ENCODE measurements around the gene GPD2. TPM values are rescaled to one million over a fixed set of nuclear protein-coding genes. Genes with fewer than 3 reads are reported as not detected.
A peak's percentile ranks its signal among the peaks of the same experiment; 100 is the strongest.

Gene GPD2
- total RNA-seq, 2 donors from 2014 or later, result 20.5 to 76.8 TPM

DNA sequence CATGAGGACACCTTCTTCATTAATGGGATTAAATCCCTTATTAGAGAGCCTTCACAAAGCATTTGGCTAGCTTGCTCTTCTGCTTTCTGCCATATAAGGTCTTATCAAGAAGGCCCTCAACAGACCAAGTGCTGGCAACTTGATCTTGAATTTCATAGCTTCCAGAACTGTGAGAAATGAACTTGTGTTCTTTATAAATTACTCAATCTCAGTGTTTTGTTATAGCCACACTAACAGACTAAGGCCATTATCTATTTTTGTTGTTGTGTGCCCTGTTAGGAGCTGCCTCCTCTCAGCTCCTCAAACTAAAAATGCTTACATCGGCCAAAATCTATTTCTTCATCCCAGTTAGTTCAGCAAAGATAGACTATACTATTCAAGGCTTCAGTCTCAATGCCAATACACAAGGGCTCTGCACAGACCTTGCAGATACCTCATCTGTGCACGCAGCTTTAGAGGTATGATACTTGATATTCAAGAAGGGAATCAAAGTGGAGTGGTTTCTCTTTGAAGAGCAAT, 182.9 kb downstream of the GPD2 start:
- intact Hi-C loops (cut with DNase I), result no loop called here
- H3K27ac ChIP-seq, result no peak overlapping the region
- H3K36me3 ChIP-seq (replicated peaks in 1 of 2; ENCODE audit: insufficient read depth in 1 of 2, low read depth in 2 of 2), result no peaks in the 10 kb centered on the region
- no peaks in the 10 kb centered on the region for H3K4me1 ChIP-seq
- whole genome bisulfite sequencing, 2 donors, result 76 to 85% methylated on average over 2 of the region's 2 CpGs
- H3K4me3 ChIP-seq, result no peak overlapping the region
- TF ChIP-seq POLR2A (IDR thresholded peaks at IDR 0.05), result no peak
- TF ChIP-seq, protein P1, sequence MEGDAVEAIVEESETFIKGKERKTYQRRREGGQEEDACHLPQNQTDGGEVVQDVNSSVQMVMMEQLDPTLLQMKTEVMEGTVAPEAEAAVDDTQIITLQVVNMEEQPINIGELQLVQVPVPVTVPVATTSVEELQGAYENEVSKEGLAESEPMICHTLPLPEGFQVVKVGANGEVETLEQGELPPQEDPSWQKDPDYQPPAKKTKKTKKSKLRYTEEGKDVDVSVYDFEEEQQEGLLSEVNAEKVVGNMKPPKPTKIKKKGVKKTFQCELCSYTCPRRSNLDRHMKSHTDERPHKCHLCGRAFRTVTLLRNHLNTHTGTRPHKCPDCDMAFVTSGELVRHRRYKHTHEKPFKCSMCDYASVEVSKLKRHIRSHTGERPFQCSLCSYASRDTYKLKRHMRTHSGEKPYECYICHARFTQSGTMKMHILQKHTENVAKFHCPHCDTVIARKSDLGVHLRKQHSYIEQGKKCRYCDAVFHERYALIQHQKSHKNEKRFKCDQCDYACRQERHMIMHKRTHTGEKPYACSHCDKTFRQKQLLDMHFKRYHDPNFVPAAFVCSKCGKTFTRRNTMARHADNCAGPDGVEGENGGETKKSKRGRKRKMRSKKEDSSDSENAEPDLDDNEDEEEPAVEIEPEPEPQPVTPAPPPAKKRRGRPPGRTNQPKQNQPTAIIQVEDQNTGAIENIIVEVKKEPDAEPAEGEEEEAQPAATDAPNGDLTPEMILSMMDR (IDR thresholded peaks at IDR 0.05), result no peak
- DNase-seq (no peak), ATAC-seq (no peak)
- peaks cover 0 to 3% (median 0%) of the 10 kb centered on the region in 3 donors for H3K9me3 ChIP-seq
- H3K27me3 ChIP-seq, result no peaks in the 10 kb centered on the region

GRCh38 chr2:156622491-156622890, 186.3 kb downstream of the GPD2 start:
- ATAC-seq (no peak), DNase-seq (no peak)
- intact Hi-C loops (cut with DNase I), result no loop called here
- TF ChIP-seq, protein P1 (IDR thresholded peaks at IDR 0.05), result no peak
- TF ChIP-seq POLR2A (IDR thresholded peaks at IDR 0.05), result no peak
- Histone ChIP-seq H3K9me3 (peaks cover 0 to 3% (median 0%) of the 10 kb centered on the region in 3 donors), H3K4me1 (no peaks in the 10 kb centered on the region), H3K4me3 (no peak overlapping the region), H3K36me3 (replicated peaks in 1 of 2; ENCODE audit: insufficient read depth in 1 of 2, low read depth in 2 of 2) (no peaks in the 10 kb centered on the region), H3K27me3 (no peaks in the 10 kb centered on the region), H3K27ac (no peak overlapping the region)
- 64 to 74% methylated on average over 1 of the region's 1 CpG for WGBS, 2 donors

DNA sequence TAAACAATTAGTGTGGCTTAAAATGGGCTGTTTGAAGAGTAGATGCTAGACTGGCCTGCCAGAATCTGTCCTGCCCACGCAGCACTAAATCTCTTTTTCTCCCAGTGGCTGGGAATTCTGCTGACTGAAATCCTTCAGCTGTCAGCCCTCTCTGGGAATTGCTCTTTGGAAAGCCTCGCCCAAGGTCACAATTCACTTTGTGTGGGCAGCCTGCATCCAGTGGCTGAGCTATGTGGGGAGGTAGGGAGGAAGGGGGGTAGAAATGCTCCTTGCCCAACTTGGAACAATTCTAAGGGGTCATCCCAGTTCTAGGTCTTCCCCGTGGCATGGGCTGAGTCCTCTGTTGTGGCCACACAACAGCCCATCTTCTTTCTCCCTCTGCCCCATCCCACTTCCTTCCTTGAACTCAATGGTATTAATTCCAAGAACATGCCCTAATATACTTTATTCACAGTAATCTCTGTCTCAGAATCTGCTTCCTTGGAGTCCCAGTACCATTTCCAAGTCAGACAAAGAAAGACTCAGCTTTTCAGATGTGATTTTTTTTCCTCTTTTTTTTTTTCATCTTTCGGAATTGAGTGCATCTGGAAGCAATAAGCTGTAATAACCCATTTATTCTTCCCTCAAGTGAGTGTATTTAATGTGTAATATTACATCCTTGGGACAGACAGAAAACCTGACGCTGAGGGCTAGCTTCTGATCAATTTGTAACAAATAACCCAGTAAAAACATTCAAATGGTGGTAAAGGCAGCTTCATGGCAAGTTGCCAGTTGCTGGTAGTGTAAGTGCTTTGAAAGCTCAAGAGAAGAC, 189.4 kb downstream of the GPD2 start:
- peaks cover 0 to 3% (median 0%) of the 10 kb centered on the region in 3 donors for H3K9me3 ChIP-seq
- intact Hi-C loops (cut with DNase I), result no loop called here
- WGBS, 2 donors, result 45 to 53% methylated on average over 5 of the region's 5 CpGs
- DNase-seq (peak in 1 of 4 donors; percentile 10), ATAC-seq (no peak)
- H3K27ac ChIP-seq, result no peak overlapping the region
- no peak overlapping the region for H3K4me3 ChIP-seq
- H3K4me1 ChIP-seq, result no peaks in the 10 kb centered on the region
- H3K36me3 ChIP-seq (replicated peaks in 1 of 2; ENCODE audit: insufficient read depth in 1 of 2, low read depth in 2 of 2), result no peaks in the 10 kb centered on the region
- H3K27me3 ChIP-seq, result no peaks in the 10 kb centered on the region
- TF ChIP-seq POLR2A (IDR thresholded peaks at IDR 0.05), result no peak
- TF ChIP-seq, protein P1 (IDR thresholded peaks at IDR 0.05), result no peak

DNA sequence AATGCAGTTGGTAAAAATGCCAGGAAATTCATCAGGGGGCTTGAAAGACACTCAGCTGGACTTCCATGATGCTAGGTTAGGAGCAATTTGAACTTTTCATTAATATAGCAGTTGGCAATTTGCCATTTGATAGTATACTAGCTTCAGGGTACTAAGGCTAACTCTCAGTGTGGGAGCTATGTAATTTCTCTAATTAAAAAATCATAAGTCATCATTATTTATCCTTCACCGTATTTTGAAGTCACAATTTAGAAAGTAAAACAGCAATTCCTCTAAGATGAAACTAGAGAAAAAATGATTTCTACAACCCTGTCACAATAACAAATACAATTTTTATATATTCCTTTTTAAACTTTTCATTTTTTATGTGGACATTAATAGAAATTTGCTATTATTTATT, 190.8 kb downstream of the GPD2 start:
- no peak overlapping the region for H3K27ac ChIP-seq
- H3K9me3 ChIP-seq, result peaks cover 0 to 3% (median 0%) of the 10 kb centered on the region in 3 donors
- ATAC-seq, result no peak
- TF ChIP-seq, protein P1 (IDR thresholded peaks at IDR 0.05), result no peak
- TF ChIP-seq POLR2A (IDR thresholded peaks at IDR 0.05), result no peak
- no peak for DNase-seq
- H3K4me1 ChIP-seq, result no peaks in the 10 kb centered on the region
- H3K27me3 ChIP-seq, result no peaks in the 10 kb centered on the region
- intact Hi-C loops (cut with DNase I), result no loop called here
- H3K36me3 ChIP-seq (replicated peaks in 1 of 2; ENCODE audit: insufficient read depth in 1 of 2, low read depth in 2 of 2), result no peaks in the 10 kb centered on the region
- H3K4me3 ChIP-seq, result no peak overlapping the region
- WGBS, 2 donors, result 68 to 69% methylated on average over 1 of the region's 1 CpG
